Measurements from ENCODE around the gene PLPPR2.
"Not testable (repeated sequence)": the region's sequence is repeated elsewhere in the genome, so short reads cannot be mapped to it uniquely, and the experiment has no call there.

PLPPR2 gene

DNA sequence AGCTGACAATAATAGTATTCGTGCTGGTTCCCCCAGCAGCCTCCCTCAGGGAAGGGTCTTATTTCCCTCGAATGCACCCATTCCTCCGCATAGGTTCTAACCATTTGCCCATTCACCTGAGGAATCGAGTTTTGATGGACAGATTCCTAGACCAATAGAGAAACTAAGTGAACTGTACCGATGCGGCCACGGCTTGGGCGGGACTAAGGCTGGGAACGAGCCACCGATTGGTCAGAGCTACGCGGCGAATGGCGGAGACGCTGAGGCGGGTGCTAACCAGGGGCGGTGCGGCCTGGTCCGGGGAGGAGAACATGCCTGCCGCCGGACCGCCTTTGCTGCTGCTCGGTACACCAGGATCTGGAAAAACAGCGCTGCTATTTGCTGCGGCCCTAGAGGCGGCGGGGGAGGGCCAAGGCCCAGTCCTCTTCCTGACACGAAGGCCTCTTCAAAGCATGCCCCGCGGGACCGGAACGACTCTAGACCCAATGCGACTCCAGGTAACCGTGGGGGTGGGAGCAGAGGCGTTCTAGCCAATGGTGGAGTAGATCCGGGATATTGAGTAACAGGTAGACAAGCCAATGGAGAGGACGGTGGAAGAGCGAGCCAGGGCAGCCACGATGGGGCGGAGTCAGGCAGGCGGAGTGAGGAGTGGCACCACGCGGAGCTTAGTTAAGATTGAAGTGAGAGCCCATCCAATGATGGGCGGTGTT, 19.4 kb downstream of the PLPPR2 start, which contains the start of gene SWSAP1:
TSS of gene SWSAP1 (plus strand) at position 234 of the 710 bp plus-strand sequence. CDS start at position 249, 15 bp downstream.
- peak; percentile 93 to 94 (median 94) for DNase-seq

DNA sequence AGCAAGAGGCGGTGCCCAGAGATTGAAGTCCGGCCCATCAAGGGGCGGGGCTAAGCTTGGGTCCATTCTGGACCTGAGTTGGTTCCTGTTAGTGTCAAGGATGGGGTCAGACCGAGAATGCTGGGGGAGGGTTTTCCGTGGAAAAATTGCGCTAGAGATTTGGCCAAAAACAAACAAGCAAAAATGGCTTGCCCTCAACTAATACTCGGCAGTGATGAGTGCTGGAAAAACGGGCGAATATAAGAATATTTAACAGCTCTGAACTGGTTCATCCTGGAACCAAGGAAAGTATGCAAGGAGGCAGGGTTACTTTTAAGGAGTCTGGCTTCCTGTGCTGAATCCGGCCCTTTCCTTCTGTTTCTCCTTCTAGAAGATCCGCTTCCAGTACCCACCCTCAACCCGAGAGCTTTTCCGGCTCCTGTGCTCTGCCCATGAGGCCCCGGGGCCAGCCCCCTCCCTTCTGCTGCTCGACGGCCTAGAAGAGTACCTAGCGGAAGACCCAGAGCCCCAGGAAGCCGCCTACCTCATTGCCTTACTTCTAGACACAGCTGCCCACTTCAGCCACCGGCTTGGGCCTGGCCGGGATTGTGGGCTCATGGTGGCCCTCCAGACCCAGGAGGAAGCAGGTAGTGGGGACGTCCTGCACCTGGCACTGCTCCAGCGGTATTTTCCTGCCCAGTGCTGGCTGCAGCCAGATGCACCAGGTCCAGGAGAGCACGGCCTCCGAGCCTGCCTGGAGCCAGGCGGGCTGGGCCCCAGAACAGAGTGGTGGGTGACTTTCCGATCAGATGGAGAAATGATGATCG, 20.1 kb downstream of the PLPPR2 start:
- DNase-seq = peak in 3 of 4 experiments; percentile 25 to 71 (median 60)

DNA sequence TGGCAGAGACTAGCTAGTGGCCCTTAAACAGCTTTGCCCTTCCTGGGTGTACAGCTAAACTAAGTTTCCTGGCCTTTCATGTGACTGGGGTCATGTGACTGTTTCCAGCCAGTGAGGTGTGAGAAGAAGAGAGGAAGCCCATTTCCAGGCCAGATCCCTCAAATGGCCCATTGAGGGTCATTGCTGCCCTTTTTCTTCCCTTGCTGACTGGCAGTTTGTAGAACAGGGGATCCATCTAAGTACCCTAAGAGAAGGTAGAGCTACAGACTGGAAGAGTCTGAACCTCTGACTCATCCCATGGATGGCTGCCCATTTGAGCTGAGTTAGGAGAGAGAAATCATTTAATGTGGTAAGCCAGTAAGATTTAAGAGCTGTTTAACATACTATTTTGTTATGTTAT, 22.0 kb downstream of the PLPPR2 start:
- DNase-seq = no peak

DNA sequence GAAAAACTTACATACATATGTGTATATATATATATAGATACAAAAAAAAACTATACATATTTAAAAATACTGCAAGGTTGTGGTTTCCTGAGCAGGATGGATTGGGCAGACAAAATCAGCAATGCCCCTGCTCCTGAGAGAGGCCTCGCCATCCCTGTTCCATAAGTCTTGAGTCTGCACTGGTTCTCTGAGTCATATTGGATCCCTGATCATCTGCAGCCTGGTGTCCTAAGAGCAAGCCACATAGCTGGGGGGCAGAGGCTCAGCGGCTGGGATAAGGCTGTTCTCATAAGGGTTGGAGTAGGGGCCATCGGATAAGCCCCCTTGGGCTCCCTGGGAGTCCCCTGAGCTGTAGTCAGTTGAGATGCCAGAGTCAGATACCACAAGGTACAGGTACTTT, 22.5 kb downstream of the PLPPR2 start:
- DNase-seq = no peak

DNA sequence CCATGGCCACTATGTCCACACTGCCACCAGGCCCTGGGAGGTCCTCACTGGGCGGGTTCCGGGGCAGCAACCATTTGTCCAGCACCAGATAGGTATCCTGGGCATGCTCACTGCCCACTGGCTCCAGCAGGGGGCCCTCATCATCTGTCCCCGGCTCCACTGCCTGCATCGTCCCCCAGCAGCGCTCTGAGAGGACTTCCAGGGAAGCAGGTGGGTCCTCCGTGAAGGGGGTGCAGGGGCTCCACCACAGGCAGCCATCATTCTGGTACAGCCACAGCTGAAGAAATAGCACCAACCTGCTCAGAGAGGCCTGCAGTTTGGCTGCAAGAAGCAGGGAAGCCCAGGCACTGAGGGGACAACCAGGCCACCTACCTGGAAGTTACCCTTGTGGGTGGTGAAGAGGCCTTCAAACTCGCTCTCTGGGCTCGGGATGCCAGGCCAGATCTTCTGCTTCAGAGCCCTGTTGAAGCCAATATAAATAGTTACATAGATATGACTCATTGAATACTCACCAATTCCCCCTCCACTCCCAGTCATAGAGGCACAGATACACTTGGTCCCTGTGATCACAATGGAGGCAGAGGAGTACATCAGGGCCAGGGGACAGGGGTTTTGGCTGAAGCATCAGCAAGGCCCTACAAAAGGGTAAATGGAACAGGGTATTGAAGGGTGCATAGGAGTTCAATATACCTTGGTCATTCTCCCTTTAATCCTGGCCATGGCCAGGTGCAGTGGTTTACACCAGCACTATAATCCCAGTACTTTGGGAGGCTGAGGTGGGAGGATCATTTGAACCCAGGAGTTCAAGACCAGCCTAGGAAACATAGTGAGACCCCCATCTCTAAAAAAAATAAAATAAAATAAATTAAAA, 23.3 kb downstream of the PLPPR2 start:
- no peak for DNase-seq

DNA sequence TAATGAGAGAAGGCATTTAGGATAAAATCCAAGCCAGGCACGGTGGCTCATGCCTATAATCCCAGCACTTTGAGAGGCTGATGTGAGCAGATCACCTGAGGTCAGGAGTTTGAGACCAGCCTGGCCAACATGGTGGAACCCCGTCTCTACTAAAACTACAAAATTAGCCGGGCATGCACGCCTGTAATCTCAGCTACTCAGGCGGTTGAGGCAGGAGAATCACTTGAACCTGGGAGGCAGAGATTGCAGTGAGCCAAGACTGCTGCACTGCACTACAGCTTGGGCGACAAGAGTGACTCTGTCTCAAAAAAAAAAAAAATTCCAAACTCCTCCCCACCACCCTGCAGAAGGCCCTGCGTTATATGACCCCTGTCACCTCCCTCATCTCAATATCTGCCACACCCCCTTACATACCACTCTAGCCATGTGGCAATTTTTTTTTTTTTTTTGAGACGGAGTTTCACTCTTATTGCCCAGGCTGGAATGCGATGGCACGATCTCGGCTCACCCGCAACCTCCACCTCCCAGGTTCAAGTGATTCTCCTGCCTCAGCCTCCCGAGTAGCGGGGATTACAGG, 24.1 kb downstream of the PLPPR2 start:
- DNase-seq = not testable (repeated sequence)

DNA sequence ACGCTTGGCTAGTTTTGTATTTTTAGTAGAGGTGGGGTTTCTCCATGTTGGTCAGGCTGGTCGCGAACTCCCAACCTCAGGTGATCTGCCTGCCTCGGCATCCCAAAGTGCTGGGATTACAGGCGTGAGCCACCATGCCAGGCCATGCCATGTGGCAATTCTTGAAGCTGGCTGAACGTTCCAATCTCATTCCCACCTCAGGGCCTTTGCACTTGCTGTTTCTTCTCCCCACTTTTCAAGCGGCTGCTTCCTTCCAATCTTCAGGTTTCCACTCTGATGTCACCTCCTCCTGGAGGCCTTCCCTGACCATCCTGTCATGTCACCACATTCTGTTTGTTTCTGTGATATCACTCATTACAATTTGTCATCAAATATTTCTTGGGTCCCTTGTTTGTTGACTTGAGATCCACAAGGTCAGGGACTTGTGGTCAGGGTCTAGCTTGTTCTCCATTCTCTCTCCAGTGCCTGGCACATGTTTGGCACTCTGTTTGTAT, 24.7 kb downstream of the PLPPR2 start:
- DNase-seq = no peak

DNA sequence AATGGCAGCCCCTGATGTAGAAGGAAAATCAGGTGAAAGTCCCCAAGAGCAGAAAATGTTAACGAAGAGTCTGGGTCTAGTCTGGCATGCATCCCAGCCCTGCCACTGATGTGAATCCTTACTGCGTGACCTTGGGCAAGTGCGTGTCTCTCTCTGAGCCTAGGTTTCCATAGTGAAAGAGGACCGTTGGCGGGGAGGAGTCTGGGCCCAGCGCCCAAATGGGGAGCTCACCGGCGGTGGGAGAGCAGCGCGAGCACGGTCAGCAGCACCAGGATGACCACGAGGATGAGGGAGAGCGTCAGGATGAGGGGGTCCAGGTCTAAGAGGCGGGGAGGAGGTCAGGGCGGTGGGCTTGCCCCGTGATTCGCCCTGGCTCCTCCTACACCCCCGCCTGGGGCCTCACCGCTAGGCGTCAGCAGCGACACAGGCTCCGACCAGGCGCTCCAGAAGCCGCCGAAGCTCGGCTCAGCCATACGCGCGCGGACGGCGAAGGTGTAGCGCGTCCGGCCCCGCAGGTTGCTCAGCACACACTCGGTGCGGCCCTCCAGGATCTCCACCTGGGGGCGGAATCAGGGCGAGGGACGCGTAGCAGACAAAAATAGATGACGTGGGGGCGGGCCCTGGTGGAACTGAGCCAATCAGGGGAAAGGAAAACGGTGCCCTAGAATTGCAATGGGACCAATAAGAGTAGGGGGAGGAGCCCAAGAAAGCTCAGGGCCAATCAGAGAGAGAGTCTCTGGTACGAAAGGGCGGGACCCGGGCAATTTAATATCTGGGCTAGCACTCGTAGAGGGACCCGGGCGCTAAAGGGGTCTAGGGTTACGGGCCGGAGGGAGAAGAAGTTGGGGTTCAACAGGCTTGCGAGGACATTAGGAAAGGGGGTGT, 25.7 kb downstream of the PLPPR2 start:
- DNase-seq = peak; percentile 67 to 95 (median 86)

DNA sequence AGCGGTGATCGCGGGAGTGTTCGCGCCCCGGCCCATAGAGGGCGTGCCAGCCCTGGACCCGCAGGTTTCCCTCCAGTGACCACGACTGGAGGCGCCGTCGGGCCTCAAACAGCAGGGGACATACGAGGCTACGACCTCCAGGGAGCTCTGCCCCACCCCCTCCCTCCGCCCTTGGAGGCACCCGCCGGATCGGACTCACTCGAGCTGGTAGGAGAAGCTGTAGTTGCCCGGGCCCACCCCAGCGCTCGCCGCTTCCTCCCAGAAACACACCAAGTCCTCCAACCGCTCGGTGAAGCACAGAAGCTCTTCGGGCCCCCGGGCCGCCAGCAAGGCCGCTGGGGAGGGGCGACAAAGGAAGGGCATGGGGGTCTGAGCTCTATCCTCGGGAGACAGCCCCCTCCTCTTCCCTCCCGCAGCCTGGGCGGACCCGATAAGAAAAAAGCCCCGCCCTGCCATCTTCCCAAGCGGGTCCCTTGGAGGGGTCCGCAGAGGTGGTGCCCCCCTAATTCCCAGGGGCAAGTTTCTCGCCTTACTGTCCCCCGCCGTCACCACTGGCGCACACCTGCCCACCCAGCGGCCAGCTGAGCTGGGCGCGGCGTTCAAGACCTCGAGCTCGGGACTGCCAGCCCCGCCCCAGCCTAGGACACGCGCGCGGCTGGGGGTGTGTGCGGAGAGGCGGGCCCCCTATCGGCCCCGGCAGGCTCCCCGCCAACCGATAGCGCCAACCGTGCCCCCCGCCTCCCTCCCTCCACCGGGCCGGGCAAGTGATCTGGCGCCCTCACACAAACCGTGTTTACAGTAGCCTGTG, 27.9 kb downstream of the PLPPR2 start:
- DNase-seq = peak in 1 of 4 experiments; percentile 16

DNA sequence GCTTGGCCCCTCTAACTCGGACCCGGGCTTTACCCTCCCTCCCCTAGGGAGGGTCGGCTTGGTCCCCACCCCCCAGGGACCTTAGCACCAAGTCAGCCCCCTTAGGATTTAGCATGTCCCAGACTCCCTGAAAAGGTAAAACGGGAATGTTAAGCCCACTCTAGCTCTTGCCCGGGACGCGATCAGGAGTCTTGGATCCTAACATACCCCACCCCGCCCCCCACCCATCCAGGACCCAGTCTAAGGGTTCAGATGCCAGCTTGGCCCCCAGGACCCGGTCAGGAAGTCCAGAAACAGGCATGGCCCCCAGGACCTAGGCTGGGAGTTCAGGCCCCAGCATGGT, 28.4 kb downstream of the PLPPR2 start:
- no peak for DNase-seq

DNA sequence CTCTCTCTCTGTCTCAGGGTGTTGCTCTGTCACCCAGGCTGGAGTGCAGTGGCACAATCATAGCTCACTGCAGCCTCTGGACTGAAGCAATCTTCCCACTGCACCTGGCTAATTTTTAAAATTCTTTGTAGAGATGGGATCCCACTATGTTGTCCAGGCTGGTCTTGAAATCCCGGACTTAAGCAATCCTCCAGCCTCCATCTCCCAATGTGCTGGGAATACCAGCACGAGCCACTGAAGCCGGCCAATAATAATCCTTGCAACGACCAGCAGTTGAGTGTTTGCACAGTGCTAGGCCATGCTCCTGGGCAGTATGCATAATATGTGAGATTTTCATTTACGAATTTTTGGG, 29.5 kb downstream of the PLPPR2 start:
- no peak for DNase-seq

DNA sequence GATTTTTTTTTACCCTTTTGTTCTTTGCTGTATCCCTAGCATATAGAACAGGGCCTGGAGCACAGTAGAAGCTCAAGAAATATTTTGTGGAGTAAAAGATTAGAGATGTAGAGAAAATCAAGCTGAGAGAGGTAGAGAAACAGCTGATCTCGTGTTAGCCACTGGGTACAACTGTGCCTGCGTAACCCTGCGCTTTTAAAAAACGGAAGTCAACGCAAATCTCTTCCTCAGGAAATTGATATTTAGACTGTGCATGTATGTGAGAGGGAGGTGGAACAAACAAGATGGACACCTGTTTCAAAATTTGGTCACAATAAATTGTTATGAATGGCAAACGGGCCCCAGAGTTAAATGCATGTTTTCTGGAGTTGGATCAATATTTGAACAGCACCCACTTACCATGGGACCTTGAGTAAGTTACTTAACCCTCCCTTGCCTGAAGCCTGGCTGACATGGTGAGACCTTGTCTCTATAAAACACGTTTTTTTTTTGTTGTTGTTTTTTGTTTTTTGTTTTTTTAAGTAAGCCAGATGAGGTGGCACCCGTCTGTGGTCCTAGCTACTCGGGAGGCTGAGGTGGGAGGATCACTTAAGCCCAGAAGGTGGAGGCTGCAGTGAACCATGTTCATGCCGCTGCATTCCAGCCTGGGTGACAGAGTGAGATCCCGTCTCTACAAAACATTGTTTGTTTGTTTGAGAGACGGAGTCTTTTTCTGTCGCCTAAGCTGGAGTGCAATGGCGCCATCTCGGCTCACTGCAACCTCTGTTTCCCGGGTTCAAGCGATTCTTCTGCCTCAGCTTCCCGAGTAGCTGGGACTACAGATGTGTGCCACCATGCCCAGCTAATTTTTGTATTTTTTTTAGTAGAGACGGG, 32.2 kb downstream of the PLPPR2 start:
- no peak for DNase-seq

DNA sequence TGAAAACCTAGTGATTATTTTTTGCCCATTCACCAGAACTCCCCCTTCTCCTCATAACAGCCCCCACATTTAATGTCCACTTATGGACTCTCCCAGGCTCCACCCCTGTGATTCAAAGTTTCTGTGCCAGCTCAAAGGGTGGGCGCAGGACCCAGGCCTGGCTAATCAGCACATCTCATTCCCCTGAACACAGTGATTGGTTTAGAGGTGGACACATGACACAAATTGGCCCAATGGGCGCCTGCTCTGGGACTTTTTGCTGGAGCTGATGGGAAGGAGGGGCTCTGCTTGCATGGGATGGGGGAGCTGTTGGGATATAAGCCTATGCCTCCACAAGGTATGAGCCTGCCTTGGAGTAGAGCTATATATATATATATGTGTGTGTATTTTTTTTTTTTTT, 35.1 kb downstream of the PLPPR2 start:
- no peak for DNase-seq

DNA sequence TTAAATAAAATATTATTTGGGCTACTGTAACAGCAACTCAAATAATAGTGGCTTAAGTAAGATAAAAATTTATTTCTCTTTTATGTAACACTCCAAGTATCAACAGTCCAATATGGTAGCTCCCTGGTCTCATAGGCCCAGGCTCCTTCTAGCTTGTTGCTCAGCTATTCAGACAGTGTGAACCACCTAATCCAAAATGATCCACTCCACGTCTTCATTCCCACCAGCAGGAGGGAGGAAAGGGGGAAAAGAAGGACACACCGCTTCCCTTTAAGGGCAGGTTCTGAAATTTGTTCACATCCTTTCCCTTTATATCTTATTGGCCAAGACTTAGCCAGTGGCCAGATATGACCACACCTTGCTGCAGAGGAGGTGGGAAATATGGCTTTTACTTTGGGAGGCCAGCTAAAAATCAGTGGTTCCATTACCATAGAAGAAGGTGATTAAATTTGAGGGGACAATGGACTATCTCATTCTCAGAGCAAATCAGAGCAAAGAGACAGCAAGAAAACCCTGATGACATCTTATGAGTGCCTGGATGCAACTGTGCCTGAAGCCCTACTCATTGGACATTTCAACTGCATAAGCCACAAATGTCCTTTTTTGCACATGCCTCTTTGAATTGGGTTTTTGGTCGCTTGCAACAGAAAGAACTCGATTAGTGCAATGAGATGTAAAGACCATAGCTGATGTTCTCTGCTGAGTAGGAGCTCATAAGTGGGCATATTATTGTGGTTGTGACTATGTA, 35.9 kb downstream of the PLPPR2 start:
- no peak for DNase-seq

DNA sequence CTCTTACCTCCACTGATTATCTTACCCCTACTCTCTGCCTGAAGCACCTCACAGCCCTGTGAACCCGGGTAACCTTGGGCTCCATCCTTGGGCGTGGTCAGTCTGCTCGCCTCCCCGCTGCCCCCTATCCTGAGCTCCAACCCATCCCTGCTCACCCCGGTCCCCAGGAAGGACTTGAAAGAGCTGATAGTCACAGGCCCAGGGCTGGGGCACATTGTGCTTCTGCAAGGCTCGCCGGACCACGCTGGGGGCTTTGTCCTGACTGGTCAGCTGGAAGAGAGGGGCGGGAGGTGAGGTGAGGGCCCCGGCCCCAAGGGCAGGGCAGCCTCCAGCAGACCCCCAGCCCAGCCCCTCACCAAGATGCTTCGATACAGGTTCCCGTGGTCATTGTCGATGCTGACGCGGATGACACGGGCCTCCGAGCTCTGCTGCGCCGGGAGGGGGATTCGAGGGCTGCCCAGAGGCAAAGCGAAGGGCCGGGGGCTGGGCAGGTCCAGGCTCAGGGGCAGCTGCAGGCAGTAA, 41.9 kb downstream of the PLPPR2 start:
- no peak for DNase-seq

DNA sequence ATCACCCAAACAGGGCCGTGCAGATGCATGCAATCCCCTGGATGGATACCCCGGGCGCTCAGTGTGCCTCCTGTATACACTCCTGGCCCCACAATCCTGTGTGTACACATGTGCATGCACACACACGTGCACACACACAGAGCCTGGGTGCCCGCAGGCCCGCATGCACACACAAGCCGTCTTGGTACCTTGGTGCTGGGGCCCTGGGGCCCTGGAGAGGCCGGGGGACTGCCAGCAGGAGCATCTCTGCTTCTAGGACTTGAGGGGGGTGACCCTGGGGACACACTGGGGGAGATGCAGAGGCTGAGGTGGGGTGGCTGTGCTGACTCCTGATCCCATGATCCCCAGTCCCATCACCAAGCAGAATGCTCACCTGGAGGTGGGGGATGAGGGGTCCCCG, 44.4 kb downstream of the PLPPR2 start:
- DNase-seq = no peak

DNA sequence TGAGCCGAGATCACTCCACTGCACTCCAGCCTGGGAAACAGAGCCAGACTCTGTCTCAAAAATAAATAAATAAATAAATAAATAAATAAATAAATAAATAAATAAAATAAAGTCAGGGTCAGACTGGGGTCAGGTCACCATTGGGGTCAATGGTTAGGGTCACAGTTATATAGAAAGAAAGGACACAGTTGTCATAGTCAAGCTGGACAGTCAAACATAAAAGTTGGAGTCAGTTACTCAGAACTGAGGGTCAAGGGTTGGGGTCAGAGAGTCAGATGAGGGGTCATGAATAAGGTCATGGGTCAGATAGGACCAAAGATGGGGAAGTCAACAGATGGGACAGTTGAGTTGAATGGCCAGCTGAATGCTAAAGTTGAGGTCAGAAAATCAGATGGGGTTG, 45.6 kb downstream of the PLPPR2 start:
- no peak for DNase-seq

DNA sequence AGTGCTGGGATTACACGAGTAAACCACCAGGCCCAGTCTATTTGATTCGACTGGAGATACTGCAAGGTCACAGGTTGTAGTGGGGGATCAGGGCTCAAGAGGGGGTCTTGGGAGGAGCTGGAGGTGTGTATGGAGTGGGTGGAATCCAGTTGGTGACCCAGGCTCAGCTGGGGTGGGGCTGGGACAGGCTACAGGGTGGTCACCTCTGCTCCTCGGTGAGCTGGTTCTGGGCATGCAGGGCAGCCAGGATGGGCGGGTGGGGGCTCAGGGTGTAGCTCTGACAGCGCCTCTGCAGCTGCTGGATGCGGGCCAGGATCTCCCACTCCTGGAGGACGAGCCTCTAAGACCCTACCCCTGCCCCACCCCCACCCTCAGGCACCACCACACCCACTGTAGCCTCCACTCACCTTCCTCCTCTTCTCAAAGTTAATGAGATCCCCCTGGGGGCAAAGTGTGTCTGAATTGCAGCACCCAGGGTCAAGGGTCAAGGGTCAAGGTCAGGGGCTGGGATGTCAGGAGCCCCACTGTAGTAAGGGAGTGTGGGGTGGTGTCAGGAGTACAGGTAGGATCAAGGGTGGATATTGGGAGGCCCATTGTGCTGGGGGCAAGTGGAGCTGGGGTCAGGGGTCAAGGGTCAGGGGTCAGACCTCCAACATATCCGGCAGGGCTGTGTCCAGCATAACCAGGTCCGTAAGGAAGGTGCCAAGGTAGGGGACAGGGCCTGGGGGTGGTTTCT, 46.7 kb downstream of the PLPPR2 start:
- DNase-seq = no peak
